Hematopoietic multipotent progenitor cell treated with erythropoietin and hydrocortisone succinate and interleukin-3 and kit ligand, for 8 days (in vitro differentiated cells): ENCODE results near the gene EGLN3.

Experiments
- DNase-seq: peaks from one replicate; pipeline ENCODE4 v3.0.0-alpha.2; 2015

The EGLN3 gene

DNA sequence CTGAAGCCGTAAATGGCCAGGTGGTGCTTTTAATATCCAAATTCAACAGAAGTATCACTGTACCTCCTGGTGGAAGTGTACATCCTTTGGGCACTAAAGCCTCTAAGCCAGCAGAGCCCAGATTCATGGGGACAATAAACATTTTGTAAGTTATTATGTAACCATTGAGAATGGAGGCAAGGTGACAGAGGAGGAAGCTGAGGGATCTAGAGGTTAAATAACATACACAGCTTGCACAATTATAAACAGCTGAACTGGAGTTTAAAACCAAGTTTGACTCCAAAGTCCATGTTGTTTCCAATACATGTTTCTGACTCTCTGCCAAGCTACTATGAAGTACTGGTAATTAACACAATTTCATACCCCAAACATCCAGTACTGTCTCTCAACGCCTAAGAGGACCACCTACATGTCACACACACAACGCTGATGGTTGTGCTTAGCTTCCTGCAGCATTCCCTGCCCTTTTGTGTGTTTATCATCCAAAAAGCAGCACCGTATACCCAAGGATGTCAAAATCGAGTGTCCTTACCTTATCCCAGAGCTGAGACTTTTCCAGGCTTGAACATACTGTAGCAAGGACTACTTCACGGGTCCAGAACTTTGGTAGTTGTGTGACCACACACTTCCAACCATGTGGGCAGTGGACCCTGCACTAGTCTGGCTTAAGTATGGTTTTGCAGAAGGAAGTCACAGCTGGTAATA lies 41.3 kb downstream of the EGLN3 start:
- DNase-seq: no peak

GRCh38 chr14:33908540-33909223 lies 42.2 kb downstream of the EGLN3 start:
- DNase-seq: peak; percentile 50

DNA sequence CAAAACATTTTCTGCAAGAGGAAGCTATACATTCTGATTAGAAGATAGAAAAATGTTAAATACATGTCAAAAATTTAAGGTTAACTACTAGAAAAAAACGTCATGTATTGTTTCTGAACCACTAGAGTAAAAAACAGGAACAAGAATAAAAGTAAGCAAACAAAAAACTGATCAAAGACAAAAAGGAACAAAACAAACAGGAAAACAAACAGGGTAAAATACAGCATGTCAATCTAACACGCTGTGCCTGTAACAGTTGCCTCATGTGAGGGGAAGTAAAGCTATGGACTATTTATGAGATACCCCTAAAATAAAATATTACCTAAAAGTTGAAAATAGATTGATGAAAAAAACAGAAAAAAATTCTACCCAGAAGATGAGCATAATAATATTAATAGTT lies 43.9 kb downstream of the EGLN3 start:
- no peak for DNase-seq

DNA sequence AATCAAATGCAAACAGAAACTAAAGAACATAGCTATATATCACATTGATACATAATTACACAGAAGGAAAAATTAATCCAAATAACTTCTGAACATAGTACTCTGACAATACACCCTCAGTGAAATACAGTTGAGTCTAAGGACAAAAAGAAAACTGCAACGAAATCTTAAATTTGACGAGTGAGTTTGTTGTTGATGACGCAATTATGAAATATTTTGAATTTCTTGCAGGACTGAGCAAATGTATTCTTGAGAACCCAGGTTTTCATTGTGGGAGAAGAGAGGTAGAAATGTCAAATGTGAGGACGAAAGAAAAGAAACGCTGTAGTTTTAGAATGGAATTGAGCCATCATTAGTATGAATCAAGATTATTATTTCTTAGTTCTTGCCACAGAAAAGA lies 46.3 kb downstream of the EGLN3 start:
- DNase-seq: no peak

DNA sequence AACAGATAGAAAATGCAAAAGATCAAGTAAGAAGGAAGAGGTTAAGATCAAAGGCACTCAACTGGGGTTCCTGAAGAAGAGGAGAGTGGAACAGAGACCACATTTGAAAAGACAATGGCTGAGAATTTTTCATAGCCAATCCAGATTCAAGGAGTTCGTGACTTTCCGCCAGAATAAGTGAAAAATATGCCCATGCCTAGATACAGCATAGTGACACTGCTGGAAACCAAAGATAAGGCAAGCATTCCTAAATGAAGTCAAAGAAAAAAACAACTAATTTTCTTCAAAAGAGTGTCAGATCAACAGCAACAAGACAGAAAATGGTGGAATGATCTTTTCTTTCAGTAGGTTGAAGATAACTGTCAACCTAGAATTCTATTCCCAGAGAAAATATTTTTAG lies 47.5 kb downstream of the EGLN3 start:
- DNase-seq: peak; percentile 24

GRCh38 chr14:33902363-33902762 lies 48.5 kb downstream of the EGLN3 start:
- DNase-seq: no peak

DNA sequence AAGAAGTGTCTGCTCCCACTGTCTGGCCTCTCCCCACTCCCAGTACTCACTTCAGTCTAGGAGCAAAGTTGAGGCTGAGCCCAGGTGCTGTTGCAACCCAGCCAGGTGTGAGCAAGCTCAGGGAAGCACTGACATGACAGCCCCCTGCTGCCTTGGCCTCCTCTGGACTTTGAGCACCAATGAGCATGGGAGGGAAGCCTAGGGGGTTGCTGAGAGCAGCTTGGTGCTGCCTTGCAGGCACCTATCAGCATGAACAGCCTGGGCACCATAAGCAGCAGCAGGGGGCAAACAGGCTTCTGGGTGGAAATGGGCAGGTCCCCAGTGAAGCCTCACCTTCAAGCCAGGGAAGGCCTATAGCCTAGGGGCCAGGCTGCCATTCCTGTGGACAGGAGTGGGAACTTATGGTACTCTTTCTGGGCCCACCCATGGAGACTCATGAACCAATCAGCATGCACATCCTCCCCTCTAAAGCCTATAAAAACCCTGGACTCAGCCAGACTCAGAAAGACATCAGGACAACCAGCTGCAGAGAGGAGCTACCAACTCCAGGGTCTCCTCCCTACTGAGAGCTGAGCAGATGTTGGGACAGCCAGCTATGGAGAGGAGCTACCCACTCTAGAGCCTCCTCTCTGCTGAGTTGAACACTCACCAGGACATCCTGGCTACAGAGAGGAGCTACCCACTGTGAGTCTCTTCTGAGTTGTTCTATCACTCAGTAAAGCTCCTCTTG lies 49.3 kb downstream of the EGLN3 start:
- DNase-seq: no peak

DNA sequence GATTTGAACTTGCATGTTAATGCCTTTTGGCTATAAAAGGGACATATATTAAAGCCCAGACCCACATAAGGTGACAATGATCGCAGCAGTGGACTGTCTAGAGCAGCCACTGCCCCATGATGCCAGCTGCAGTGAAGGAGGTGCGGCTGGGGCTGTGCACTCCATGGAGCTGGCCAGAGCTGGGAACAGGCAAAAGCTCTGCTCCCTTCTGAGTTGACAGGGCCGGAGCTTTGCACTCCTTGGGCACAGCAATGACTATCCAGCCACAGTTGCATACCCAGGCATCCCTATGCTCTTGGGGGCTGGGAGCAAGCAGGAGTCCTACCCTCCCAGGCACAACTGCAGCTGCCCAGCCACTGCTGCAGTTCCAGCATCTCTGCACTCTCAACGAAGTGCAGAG lies 50.2 kb downstream of the EGLN3 start:
- DNase-seq: no peak

DNA sequence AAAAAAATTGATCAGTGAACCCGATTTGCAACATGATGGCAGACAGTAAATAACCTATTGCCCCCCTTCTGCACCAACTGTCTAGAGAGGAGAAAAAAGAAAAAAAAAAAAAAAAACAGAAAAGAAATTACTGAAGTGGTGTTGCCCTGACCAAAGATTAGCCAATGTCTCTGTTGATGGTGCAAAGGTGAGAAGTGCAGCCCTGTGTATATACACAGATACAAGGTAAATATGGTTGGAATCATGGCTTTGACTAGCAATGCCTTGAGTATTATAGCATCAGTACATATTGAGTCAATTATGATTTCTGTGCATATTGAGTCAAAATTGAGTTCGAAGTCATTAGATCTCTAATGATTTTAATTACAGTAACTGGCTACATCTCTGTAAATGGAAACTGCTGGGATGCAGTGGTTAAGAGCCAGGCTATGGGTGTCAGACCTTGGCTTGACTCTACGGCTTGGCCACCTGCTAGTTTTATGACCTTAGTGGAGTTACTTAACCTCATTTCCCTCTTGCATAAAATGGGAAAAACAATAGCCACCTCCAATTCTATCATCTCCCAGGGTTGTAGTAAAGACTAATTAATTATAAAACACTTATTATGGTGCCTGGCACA lies 51.0 kb downstream of the EGLN3 start:
- DNase-seq: no peak

GRCh38 chr14:33897878-33898535 lies 52.9 kb downstream of the EGLN3 start:
- no peak for DNase-seq

DNA sequence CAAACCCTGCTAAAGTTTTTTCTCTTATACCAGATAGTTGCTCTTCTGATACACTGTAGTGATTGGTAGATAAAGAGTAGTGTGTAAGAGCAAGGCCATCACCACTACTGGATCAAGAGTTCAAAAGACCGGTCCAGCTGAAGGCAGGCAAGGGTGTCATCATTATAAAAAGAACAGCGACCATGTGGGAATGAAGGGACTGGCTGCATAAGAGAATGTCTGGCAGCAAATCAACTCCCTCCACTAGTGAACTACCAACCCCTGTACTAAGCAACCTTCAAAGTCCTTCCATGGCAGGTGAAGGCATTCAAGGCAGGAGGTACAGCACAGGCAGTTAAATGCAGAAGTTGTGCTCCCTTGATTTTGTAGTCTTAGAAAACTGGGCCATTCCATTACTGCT lies 53.5 kb downstream of the EGLN3 start:
- no peak for DNase-seq

DNA sequence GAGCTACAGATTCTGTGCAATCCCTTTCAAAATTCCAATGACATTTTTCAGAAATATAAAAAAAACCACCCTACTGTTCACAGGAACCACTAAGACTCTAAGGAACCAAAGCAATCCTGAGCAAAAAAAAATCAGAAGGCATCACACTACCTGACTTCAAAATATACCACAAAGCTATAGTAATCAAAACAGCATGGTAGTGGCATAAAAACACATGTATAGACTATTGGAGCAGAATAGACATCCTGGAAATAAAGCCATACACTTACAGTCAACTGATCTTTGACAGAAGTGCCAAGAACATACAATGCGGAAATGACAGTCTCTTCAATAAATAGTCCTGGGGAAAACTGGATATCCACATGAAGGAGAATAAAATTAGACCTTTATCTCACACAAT lies 56.5 kb downstream of the EGLN3 start:
- DNase-seq: no peak

DNA sequence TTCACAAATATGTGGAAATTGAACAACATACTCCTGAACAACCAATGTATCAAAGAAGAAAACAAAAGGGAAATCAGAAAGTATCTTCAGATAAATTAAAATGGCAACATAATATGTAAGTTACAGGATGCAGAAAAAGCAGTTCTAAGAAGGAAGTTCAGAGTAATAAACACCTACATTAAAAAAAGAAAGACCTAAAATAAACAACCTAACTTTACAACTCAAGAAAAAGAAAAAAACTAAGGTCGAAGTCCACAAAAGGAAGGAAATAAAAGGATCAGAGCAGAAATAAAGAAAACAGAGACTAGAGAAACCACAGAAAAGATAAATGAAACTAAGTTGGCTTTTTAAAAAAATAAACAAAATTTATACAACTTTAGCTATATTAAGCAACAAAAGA lies 59.2 kb downstream of the EGLN3 start:
- DNase-seq: no peak

DNA sequence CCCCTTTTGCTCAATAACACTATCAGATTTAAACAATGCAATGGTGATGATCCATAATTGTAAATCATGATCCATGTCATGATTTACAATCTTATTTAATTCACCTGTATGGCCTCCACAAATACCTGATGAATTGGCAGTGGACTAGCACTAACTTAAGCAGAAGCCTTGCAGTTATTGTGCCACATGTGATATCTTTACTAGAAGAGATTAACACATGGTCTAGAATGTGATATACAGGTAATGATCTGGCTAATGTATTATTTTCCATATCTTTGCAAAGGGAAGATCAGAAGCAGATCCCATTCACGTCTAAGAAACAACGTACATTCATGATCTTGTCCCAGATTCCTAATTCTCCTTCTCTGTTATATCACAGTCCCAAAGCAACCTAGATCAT lies 66.0 kb downstream of the EGLN3 start:
- DNase-seq: no peak

DNA sequence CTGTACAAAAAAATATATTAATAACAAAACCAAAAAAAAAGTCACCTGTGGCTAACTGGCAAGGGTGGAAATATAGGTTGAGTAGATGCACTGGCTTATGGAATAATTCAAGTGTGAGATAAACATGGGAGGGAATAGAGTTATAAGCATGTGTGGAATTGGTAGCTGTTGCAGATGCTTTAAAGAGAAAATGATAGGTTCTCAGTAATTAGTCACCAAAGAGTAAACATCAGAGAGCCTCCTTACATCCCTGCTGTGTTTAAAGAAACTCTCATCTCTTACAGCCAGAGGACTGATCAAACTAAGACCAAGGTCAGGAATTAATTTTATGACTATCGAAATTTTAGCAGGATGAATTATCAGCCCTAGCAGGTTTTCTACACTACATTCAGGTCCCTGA lies 70.5 kb downstream of the EGLN3 start:
- no peak for DNase-seq

GRCh38 chr14:33879684-33880286 lies 71.1 kb downstream of the EGLN3 start:
- no peak for DNase-seq

GRCh38 chr14:33876274-33876673 lies 74.6 kb downstream of the EGLN3 start:
- no peak for DNase-seq
